GM19240 (cell line): ENCODE measurements around the gene G6PC2.
"Not testable (repeated sequence)": the region's sequence is repeated elsewhere in the genome, so short reads cannot be mapped to it uniquely, and the experiment has no call there.

Experiments used
- DNase-seq: peaks from one replicate; pipeline ENCODE4 v3.0.0; 2011; ENCODE audit warnings: low spot score; ENCODE audit not compliant: insufficient read length

Gene G6PC2

GRCh38 chr2:168901003-168901402, at the start of gene G6PC2:
G6PC2 (plus strand) TSS chr2:168901291; CDS start chr2:168901332, 41 bp downstream.
- DNase-seq, result no peak

GRCh38 chr2:168851674-168852320, 49.3 kb upstream of the G6PC2 start:
- DNase-seq, result no peak

- no peak for DNase-seq
Observed at GRCh38 chr2:168852481-168852880, 48.6 kb upstream of the G6PC2 start.

GRCh38 chr2:168853471-168853870, 47.6 kb upstream of the G6PC2 start:
- no peak for DNase-seq

- no peak for DNase-seq
Observed at GRCh38 chr2:168854651-168855050, 46.4 kb upstream of the G6PC2 start.

- no peak for DNase-seq
Observed at GRCh38 chr2:168855601-168856000, 45.5 kb upstream of the G6PC2 start.

GRCh38 chr2:168858146-168858545, 42.9 kb upstream of the G6PC2 start:
- DNase-seq, result no peak

- not testable (repeated sequence) for DNase-seq
Observed at GRCh38 chr2:168867164-168867563, 33.9 kb upstream of the G6PC2 start.

- not testable (repeated sequence) for DNase-seq
Observed at GRCh38 chr2:168870369-168870768, 30.7 kb upstream of the G6PC2 start.

- DNase-seq, result not testable (repeated sequence)
Observed at GRCh38 chr2:168870824-168871223, 30.3 kb upstream of the G6PC2 start.

- no peak for DNase-seq
Observed at GRCh38 chr2:168874368-168875054, 26.6 kb upstream of the G6PC2 start.

- not testable (repeated sequence) for DNase-seq
Observed at GRCh38 chr2:168882163-168882562, 18.9 kb upstream of the G6PC2 start.

GRCh38 chr2:168884975-168885374, 16.1 kb upstream of the G6PC2 start:
- DNase-seq, result no peak

GRCh38 chr2:168889635-168890005, 11.5 kb upstream of the G6PC2 start:
- DNase-seq, result no peak

- peak; percentile 93 for DNase-seq
Observed at GRCh38 chr2:168890006-168890782, 10.9 kb upstream of the G6PC2 start, which contains the start of gene SPC25. SPC25 (minus strand) TSS chr2:168890430; CDS start chr2:168889519, 911 bp downstream.

GRCh38 chr2:168892327-168892726, 8.8 kb upstream of the G6PC2 start:
- no peak for DNase-seq

GRCh38 chr2:168894101-168894500, 7.0 kb upstream of the G6PC2 start:
- DNase-seq, result no peak

GRCh38 chr2:168894720-168895119, 6.4 kb upstream of the G6PC2 start:
- DNase-seq, result no peak

- no peak for DNase-seq
Observed at GRCh38 chr2:168895771-168896170, 5.3 kb upstream of the G6PC2 start.

- no peak for DNase-seq
Observed at GRCh38 chr2:168896783-168897182, 4.3 kb upstream of the G6PC2 start.

- no peak for DNase-seq
Observed at GRCh38 chr2:168897449-168897848, 3.6 kb upstream of the G6PC2 start.

- no peak for DNase-seq
Observed at GRCh38 chr2:168903888-168904287, 2.8 kb downstream of the G6PC2 start.
